Astrocyte of the spinal cord (primary cell): ENCODE results near the gene TUBA3D.
"Not testable (repeated sequence)": the region's sequence is repeated elsewhere in the genome, so short reads cannot be mapped to it uniquely, and the experiment has no call there.

Experiments used
- DNase-seq: peaks from one replicate; pipeline ENCODE4 v3.0.0; 2011; ENCODE audit warnings: low read depth, low spot score
- H3K4me3 ChIP-seq: 2 replicates; pipeline ENCODE4 v1.5.1; 2011; ENCODE audit warnings: low read depth, mild to moderate bottlenecking, low read length, moderate library complexity
- in situ Hi-C: cut with HindIII; loops from 2 replicates; pipeline ENCODE4 v1.10.0; 2017; ENCODE audit warnings: low sequenced_read_pairs

The TUBA3D gene

GRCh38 chr2:131471624-131472023, 4.3 kb upstream of the TUBA3D start:
- DNase-seq, in situ Hi-C loops, H3K4me3 ChIP-seq: not testable (repeated sequence)

DNA sequence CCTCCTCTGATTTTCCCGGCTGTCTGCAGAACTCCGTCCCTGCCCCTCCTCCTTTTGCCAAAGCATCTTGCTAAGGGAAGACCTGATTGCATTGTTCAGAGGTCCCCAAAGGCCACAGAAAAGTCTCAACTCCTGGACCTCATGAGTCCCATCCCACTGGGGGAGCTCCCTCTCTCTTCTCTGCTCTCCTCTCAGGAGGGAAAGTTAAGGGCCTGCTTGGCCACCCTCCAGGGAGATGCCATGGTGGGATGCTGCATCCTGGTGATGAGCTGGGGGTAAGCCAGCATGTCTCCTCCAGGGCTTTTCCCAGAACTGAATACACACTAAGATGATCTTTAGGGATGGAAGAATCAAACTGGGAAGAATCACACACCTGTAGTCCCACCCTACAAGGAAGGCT, 2.7 kb upstream of the TUBA3D start:
- in situ Hi-C loops, H3K4me3 ChIP-seq, DNase-seq: not testable (repeated sequence)

- DNase-seq, in situ Hi-C loops, H3K4me3 ChIP-seq: not testable (repeated sequence)
Measured at GRCh38 chr2:131476363-131476762, 444 bp downstream of the TUBA3D start.

DNA sequence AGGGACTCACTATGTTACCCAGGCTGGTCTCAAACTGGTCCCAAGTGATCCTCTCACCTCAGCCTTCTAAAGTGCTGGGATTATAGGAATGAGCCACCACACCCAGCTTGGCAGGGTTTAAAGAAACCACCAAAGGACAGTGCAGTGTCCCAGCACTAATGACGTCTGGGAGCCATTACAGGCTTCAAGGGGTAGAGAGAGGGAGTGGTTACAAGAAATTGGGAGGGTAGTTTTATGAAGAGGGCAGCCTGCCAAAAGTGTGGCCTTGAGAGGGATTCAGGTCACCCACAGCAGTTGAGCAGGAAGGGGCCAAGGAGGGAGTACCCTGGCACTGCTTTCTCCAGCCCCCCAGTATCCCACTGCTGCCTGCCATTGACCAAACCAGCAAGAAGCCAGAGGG, 1.3 kb downstream of the TUBA3D start:
- H3K4me3 ChIP-seq, in situ Hi-C loops, DNase-seq: not testable (repeated sequence)

DNA sequence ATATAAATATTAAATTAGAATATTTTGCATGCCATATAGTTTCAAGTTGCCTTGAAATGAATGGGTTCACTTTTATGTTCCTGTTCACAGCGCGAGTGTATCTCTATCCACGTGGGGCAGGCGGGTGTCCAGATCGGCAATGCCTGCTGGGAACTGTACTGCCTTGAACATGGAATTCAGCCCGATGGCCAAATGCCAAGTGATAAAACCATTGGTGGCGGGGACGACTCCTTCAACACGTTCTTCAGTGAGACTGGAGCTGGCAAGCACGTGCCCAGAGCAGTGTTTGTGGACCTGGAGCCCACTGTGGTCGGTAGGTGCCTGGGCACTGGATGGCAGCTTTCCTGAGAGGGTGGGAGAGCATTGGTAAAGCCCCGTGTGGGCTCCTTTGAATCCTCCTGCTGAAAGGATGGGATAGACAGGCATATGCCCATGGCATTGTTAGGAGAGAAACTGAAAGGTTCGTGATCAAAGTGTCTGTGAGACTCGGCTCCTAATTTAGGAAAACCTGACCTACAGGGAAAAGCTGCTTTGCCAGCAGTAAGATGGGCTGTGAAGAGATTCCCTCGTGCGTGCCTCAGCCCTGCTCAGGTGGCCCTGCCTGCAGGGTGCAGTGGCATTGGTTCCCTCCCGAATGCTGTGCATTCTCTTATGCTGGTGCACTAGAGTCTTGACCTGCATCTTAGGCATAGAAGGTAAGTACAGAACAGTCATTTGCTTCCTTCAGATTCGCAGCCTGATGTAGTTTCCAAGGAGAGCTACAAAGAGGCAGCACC, 2.3 kb downstream of the TUBA3D start:
- H3K4me3 ChIP-seq, in situ Hi-C loops, DNase-seq: not testable (repeated sequence)

- in situ Hi-C loops, H3K4me3 ChIP-seq, DNase-seq: not testable (repeated sequence)
Measured at GRCh38 chr2:131478850-131479461, 3.0 kb downstream of the TUBA3D start.

- H3K4me3 ChIP-seq, in situ Hi-C loops, DNase-seq: not testable (repeated sequence)
Measured at GRCh38 chr2:131480351-131480750, 4.4 kb downstream of the TUBA3D start.

DNA sequence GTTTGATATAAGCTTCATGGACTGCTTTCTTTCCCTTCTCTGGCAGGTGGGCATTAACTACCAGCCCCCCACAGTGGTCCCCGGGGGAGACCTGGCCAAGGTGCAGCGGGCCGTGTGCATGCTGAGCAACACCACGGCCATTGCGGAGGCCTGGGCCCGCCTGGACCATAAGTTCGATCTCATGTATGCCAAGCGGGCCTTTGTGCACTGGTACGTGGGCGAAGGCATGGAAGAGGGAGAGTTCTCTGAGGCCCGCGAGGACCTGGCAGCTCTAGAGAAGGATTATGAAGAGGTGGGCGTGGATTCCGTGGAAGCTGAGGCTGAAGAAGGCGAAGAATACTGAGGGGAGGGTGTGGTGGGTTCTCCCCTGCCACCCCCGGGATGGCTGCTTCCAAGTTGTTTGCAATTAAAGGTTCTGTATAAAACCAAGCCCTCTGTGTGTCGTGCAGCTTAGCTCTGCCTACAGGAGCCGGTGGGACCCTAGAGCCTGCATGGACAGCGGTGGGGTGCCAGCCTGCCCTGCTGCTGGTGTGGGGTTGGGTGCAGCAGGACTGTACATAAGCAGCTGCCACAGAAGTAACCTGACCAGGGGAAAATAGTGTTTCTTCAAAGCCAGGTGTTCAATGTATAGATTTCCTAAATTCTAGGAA, 6.7 kb downstream of the TUBA3D start:
- in situ Hi-C loops, H3K4me3 ChIP-seq, DNase-seq: not testable (repeated sequence)

DNA sequence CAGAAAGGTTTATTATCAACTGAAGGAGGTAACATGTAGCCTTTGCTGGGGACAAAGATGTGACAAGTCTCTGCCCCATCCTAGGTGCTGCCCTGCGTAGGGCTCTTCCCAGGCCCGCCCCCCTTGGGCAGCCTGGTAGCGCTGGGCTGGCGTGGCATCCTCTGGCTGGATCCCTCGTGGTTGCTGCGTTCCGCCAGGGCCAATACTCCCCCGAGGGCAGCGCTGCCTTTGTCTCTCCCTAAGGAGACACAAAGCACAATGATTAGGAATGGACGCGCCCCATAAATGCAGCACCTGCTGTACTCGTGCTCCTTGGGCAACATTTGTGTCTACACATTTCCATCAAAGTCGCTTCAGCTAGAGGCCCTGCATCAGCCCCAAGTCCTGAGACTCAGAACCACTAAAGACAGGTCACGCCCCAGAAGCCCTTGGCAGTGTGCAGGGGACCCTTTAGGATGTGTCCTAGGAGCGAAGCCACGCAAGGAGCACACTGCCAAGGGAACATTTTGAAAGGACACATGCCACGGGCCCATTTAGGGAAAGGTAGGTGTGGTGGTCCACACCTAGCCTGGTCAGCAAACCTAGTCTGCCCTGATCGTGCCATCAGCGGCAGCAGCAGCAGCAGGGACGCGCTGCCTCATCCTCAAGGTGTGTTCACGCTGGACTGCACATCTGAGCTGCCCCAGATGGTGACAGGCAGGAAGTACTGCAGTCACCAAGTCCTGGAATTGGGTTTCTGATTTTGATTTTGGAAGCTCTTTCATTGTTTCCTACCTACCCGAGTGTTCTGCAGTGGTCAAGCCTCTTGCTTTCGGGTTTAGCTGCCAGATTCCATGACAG, 8.3 kb downstream of the TUBA3D start:
- H3K4me3 ChIP-seq, in situ Hi-C loops, DNase-seq: not testable (repeated sequence)

- in situ Hi-C loops, DNase-seq, H3K4me3 ChIP-seq: not testable (repeated sequence)
Measured at GRCh38 chr2:131484906-131485460, 9.1 kb downstream of the TUBA3D start.

DNA sequence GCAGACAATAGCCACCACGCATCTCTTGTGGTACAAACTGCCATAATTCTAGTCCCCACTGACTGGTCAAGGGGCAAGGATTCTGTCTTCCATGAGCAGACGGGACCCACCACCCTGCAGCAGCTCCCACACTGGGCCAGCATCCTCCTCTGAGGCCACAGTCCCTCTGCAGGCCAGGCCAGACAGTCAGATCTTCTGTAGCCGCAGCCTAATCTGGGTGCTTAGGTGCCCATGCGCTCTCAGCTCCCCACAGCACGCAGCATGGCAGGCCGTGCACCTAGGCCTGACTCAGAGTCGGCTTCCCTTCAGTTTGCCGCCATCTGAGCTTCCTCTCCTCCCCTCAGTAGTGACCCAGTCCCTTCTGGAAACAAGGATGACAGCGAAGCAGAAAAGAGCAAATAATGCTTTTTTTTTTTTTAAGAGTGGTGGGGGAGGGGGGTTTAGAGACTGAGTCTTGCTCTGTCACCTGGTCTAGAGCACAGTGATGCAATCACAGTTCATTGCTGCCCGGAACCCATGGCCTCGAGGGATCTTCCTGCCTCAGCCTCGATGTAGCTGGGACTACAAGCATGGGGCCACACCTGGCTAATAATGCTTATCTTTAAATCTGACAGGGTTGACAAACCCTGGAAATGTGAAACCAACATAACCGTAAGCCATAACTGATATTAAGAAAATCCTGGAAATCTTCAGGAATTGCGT, 10.4 kb downstream of the TUBA3D start:
- DNase-seq, in situ Hi-C loops: not testable (repeated sequence)

More for the DNA sequence above, 10.4 kb downstream of the TUBA3D start:
- H3K4me3 ChIP-seq = not testable (repeated sequence)
